SW480 (cell line): ENCODE data around the gene RALGAPA2.

Experiments
- DNase-seq: peaks from one replicate; pipeline ENCODE4 v3.0.0-alpha.2; 2016; ENCODE audit warnings: low spot score

The RALGAPA2 gene

DNA sequence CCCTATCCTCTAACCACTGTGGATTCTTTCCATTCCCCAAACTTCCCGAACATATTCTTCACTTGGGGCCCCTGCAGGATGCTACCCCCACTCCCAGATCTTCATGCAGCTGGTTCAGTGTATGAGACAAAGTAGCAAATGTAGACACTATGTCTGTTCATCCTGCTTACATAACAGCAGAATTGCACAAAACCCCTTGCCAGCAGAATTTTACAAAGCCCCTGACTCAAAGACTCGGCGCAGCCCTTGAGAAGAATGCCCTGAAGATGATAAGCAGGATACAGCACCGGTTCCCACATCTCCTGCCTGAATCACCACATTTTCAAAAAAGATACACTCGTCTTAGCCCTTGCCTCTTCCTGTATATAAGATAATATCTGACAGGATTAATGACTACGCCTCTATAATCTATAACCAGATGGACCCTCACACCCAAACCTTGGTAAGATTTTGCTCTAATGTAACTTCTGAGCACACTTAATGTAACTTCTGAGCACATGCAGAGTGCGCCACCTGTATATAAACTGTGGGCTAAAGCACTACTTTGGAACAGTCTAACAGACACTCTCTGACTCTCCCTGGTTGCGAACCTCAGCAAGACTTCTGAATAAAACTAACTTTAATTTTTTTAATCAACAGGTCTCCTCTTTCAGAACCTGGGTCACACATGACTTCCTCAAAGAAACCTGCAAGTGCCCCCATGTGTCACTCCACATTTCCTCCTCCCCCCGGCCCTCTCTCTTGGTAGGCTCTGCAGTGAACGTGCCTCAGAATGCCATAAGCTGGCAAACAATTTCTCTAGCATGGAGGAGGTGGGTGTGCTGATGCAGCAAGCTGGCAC lies 28.7 kb downstream of the RALGAPA2 start:
- DNase-seq = no peak

DNA sequence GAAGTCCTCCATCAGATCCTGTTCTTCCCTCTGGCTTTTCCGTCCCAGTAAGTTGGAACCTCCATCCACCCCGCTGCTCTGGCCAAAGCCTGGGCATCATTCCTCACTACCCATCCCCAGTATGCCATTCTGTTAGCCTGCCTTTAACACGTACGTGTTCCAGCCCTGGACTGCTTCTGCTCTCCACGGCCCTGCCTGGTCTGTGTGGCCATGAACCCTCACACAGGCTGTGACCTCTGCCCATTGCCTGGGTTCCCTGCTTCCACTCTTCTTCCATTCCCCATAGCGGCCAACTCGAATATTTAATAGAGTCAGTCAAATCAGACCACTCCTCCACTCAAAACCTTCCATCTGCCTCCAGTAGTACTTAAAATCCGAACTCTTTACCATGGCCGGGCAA lies 29.4 kb downstream of the RALGAPA2 start:
- DNase-seq = no peak

DNA sequence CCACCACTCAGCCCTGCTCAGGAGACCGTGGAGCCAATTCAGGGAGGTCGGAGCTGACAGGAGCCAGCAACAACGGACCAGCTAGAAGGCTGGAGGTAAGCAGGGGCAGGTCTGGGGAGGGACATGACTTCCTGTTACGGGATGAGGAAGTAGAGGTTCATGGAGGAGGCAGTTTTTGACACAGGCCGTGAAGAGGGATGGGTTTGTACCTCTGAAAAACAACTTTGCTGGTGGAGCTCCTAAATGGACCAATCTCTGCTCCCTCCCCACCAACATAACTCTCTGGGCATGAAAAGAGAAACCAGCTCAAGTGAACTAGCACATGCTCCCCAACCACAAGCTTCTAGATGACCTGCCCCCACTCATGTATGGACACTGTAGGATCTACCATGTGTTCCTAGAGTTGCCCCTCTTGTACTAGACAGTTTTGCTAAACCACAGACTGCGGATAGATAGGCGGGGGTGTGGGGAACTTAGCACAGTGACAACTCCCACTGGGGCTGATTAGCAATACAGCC lies 31.4 kb downstream of the RALGAPA2 start:
- DNase-seq = no peak

DNA sequence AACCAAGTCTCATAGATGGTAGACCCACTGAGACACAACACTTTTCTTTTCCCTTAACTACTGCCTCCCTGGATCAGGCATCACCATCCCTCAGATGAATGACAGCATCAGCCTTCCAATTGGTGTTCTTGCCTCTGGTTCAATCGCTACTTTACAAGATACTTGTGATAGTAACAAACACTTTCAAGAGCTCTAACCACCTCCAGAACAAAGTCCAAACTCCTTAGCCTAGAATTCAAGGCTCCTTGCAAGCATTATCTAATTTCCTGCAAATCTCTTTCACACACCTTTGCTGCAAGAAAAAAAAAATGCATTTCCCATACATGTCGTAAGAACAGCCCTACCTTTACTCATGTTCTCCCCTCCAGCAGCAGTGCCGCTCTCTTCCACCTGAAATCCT lies 33.1 kb downstream of the RALGAPA2 start:
- no peak for DNase-seq

DNA sequence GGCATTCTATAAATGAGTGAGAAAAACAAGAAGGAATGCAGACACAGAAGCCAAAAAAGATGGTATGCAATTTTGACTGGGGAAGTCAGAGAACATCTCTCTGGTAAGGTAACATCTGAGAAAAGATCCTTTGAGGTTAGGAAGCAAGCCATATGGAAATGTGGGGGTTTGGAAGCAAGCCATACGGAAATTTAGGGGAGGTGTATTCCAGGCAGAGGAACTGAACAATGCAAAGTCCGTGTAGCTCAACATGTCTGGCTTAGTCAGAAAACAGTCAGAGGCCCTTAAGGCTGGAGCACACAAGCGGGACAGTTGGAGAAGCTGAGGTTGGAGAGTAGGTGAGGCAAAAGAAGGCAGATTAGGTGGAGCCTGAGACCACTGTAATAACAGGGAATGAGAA lies 35.3 kb downstream of the RALGAPA2 start:
- DNase-seq = no peak

DNA sequence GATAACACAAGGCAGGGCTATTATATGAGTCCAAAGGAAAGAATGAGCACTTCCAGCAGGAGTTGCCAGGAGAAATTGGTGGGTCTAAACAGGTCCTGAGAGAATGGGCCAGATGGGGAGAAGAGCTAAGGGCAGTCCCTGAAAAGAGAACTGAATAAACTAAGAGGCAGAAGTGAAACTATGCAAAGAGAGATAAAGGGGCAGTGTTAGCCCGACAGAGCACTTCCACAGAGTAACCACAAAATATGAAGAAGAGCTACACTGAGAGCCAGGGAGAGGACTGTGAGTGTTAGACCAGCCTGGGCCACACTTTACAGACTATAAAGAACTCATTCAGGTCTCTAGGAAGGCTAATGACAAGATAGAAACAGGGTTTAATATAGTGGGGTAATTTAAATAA lies 43.8 kb downstream of the RALGAPA2 start:
- peak; percentile 40 for DNase-seq

DNA sequence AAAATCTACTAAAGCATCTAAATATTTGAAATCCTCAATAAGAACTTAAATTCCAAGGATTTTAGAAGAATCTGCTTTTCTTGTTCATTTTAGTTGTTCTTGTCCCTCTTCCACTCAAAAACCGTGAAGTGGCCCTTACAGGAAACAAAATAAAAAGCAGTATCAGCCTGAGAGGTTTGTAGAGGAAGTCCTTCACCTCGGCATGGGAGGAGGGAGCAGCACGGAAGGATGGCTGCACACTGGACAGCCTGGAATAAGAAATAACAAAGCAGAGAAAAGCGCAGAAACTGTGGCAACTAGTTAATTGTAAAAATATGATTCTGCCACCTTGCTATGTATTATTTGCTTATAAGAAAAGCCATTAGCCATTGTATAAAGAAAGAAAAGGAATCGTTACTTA lies 46.1 kb downstream of the RALGAPA2 start:
- no peak for DNase-seq

DNA sequence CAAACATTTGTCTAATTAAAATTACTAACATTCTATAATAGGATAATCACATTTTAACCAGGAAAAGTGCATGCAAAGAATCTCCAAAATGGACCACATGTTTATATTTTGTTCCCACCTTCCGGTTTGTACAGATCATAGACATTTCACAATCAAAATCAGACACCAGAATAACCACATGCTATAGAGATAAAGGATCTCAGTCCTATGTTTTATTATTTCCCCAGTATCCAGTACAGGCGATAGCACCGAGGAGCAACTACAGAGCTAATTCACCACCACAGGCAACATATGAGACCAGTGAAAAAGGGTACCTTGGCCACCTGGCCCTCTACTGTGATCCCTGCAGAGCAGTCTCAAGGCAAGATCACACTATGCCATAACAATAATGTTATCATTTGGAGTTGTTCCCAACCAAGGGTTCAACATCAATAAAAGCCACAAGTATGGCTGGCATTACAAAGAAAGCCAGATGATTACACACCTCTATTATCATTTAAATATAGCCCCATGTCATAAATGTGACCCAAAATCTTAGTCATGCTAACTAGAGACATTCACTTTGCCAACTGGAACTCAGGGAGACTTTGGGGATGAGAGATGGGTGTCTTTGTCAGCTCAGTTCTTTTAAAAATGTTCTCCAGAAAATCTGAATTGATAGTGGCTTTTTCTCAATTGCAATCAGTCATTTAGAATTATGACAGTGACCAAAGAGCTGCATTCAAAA lies 46.7 kb downstream of the RALGAPA2 start:
- DNase-seq = no peak

DNA sequence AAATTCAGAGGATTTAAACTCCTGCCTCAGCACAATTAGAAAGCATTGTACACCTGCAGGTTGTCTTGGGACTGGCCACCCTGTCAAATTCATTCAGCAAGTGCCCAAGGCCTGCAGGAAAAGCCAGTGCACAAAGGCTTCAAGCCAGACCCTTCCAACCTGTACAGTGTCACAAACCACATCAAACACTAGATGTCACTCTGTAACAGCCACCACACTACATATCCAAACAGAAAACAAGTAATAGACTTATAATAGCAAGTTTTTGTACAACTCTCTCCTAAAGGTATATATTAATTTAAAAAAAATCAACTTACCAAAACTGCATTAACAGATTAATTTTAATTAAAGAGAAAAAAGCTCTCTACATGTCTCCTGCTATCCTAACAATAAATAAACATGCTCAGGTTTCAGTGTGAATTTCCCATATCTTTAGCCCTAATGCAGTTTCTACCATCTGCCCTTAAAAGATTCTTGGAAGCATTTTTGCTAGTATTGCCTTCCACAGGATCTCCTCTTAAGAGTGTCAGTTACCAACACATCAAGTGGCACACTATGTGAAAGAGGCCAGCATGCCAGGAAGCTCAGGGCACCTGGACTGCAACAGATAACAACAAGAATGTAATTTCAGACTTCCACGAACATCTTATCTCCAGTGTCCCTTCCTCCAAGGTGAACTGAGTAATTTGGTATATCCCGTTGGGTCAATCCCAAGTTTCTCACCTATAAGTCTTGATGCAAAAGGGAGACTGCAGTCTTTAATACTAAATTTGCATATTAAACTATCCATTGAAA lies 47.5 kb downstream of the RALGAPA2 start:
- peak; percentile 77 for DNase-seq

DNA sequence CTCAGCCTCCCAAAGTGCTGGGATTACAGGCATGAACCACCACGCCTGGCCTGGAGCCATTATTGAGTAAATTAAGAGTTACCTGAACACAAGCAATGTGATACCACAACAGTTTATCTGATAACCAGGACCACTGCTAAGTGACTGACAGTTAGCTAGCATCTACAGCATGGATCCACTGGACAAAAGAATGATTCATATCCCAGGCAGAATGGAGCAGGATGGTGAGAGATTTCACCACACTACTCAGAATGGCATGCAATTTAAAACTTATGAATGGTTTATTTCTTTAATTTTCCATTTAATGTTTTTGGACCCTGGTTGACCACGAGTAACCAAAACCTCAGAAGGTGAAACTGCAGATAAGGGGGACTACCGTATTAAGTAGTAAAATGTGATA lies 48.6 kb downstream of the RALGAPA2 start:
- no peak for DNase-seq

DNA sequence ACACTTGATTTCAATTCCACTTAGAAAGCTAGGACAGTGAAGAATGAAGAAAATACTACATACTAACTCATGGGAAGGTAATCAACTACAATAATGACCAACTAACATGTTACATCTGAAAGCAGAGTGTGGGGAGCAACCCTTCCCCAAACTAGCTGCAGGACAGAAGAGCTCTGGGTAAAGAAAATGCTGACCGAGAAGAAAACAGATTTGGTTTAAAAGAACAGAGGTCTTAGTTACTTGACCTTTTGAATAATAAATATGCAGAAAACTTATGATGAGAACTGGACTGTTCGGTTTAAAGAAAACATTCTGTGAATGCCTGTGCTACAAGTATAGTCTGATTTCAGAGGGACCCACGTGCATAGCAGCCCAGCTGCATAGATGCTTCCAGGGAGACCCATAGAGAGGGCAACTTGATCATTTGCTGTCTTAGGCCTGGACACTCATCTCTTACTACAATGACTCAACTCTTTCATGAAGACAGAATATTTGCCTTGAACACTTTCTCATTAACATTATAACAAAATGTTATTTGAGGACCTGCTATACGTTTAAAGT lies 53.5 kb downstream of the RALGAPA2 start:
- DNase-seq = no peak

DNA sequence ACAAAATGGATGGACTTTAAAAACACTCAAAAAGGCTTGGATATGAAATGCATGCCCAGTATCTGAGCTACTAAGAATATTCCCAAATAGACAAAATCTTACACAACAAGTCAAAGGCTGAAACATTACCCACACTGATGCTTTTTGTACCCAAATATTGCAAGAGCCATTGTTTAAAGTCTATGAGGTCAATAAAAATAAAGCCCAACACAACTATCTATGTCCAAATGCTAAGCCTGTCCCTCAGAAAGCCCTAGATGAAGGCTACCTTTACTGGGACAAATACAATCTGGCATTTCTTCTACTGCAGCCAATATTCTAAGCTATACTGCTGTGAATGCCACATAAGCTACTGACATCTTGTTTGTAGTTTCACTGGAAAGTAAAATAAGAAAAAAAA lies 54.3 kb downstream of the RALGAPA2 start:
- DNase-seq = no peak

DNA sequence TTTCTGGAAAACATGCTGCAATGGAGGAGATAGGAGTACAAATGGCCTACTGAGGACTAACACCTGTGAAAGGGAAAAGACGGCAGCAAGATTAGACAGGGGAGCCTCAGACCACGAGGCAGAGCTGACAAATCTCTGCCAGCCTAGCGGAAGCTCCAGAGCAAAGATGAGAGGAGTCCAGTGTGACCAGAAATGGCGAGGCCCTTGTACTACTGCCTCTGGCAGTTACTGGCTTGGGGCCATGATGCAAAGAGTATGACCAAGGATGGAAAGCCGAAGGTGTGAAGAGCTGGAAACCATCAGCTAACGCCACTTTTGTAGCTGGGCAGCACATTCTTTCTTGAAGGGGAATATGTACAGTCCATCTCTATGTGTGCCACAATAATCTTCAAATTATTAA lies 55.4 kb downstream of the RALGAPA2 start:
- no peak for DNase-seq

DNA sequence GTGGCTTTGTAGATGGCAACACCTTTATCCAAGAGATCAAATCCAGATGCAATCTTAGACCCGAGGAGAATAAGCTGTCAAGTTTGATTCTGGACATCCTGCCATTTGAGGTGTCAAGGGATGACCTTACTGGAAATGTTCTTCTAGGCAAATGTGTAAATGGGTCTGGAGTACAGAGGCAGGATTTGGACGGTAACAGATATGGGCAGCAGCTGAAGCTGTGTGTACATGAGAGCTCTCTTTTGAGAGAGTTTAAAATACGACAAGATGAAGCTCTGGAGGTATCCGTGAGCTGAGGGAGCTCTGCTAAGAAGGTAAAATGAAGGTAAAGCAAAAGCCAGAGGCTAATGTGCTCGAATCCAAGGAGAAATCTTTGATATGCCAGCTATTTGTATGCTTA lies 56.6 kb downstream of the RALGAPA2 start:
- DNase-seq = no peak

DNA sequence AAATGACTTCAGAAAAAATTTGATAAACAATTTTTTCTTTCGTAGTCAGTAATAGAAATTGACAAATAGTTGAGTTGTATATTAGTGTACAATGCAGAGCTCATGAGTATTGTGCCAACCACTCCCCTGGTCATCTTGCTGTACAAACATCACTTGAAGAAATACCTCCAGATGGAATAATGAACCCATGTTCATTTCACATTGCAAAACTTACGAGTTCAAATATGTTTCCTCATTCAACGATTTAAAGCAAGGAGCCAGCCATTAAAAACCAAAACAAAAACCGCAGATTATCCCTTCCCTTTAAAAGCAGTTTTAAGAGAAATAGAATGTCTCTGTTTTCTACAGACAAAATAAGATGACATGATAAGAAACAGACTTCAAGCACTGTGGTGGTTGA lies 62.5 kb downstream of the RALGAPA2 start:
- DNase-seq = no peak

DNA sequence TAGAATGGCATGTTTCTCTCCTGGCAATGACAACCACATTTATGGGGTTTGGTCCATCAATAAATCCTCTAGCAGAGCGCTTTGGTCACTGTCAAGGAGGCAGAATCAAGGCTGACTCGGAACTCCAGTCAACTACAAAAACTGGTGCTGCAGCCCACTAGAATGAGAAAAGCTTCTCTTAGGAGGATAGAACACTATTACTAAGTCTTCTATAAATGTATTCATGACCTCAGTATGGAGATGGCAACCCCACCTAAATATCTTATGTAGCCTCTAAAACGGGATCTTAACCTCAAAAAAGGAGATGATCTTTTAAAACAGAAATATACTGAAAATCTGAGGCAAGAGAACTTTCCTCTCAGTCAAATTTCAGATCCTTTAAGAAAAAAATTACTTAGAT lies 68.5 kb downstream of the RALGAPA2 start:
- DNase-seq = no peak

DNA sequence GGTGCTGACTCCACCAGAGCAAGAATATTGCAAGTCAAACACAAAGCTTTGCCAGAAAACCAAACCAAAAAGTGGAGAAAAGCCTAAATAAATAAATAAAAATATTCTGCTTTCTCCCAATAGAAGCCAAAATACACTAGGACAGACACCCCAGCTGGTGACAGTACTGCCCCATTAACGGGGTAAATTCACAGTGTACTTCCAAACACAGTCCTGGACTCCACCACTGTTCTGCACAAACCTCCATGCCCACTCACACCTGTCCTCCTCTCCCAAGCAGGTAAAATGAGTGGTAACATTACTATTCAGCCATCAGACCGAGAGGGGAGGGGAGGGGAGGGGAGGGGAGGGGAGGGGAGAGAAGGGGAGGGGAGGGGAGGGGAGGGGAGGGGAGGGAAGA lies 70.7 kb downstream of the RALGAPA2 start:
- DNase-seq = no peak

DNA sequence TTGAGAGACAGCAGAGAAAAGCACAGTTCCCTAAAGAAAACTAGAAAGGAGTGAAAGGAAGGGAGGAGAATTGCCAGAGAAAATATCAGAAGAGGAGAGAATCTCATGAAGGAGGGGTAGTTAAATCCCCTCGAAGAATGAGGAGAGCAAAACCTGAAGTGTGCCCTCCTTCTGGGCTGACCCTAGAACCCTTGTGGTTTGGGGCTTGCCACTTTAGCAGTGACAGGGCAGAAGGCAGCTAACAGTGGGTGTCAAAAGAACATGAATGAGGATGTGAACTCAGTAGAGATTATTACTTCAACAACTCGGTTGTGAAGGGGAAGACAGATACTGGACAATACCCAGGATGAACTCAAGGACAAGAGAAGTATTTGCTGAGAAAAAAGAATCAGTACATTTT lies 73.6 kb downstream of the RALGAPA2 start:
- no peak for DNase-seq

DNA sequence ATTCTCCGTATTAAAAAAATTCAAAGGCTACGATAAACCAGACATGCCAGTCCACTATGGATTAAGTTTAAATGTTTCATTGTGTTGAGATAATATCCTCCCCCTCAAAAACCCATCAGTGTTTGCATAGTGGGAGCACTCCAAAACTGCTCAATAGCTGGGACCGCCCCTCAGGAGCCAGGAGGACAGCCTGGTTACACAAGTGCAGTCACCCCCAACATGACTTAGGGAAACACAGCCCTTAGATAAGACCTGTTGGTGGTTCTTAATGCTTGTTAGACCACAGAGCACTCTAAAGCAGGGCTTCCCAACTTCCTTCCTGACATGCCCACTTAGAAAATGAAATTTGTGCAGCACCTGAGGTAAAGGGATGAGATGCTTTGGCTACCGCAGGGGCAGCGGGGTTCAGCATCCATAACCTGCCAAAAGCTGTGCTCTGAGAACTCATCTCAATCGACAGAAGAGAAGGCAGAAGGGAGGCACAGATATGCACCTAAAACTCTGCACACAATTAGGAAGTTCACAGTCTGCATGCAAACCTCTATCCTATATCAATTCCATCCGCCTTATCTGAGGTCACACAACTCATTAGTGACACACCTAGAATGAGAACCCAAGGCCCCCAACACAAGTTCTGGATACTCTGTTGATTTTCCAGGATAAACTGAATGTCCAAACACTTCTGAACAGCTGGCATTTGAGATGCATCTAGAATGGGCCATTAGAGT lies 74.3 kb downstream of the RALGAPA2 start:
- DNase-seq = no peak

DNA sequence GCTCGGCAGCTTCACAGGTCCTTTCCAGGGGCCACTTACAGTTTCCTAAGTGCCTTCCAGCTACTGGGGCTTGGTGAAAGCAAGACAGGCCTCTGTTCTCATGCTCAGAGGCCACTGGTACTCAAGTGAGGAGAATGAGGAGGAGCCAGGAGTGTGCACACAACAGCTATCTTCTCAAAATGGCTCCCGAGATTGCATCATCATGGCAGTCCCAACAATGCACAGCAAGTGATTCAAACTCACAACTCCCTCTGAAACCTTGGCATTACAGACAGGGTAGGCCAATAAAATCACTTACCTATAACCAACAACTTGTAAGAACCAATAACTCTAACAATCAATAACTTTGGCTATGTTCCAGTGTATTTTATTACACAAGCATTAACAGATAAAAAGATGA lies 77.4 kb downstream of the RALGAPA2 start:
- DNase-seq = no peak

DNA sequence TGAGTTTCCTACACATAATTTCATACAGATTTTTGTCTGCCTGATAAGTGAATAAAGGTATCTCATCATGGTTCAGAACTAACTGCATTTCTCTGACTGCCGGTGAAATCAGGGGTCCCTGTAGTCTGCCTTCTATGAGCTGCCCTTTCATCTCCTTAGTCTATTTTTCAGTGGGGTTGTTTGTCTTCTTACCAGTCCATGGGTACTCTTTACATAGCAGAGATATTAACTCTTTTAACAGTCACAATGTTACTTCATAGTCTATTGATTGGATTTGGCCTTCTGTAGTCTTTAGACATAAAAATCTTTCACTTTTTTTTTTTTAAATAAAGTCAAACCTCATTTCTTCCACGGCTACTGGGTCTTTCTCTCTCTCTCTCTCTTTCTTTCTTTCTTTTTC lies 79.8 kb downstream of the RALGAPA2 start:
- DNase-seq = no peak

DNA sequence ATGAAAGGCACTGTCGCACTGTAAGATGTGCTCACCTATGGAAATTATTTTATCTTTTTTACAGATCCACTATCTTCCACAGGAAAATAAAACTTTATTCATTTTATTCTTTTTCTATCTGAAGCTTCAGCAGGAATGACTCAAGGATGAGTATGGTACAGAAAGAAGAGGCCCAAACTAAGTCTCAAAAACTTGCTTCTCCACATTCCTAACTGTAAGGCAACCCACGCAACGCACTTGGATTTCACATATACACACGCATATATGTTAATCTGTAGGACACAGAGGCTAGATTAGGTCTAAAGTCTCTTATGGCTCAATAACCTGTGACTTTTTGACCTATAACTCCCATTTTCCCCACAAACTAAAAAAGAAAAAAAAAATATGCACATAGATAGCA lies 81.9 kb downstream of the RALGAPA2 start:
- no peak for DNase-seq
